GM19023 (cell line): Measurements from ENCODE around the gene ULK4.

Source experiments
- ATAC-seq: cut with Tn5 transposase; IDR thresholded peaks from one replicate; pipeline ENCODE4 v1.9.1; 2021; ENCODE audit warnings: mild to moderate bottlenecking, moderate library complexity; ENCODE audit not compliant: unreplicated experiment

ULK4 gene

DNA sequence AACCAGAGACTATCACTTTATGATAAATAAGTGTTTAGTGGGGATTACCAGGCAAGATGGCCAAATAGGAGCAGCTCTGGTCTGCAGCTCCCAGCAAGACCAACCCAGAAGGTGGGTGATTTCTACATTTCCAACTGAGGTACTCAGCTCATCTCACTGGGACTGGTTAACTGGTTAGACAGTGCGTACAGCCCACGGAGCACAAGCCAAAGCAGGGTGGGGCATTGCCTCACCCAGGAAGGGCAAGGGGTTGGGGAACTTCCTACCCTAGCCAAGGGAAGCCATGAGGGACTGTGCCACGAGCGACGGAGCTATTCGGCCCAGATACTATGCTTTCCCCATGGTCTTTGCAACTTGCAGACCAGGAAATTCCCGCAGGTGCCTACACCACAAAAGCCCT, 591.6 kb downstream of the ULK4 start:
- ATAC-seq, result no peak

DNA sequence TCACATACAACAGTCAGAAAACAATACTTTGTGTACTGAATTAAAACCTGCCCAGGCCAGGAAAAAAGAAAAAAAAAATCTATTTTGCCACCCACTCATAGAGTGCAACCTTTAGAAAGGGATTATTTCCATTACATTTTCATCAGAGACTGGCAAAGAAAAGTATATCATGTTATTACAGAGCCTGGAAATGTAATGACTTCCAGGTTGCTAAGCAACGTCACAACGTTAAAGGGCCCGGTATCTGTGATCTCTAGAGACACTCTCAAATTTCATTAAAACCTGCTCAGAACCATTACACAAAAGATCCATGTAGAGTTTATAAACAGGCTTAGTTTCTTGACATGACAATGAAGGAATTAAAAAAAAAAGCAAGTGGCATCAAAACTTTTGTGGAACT, 592.1 kb downstream of the ULK4 start:
- ATAC-seq, result no peak

DNA sequence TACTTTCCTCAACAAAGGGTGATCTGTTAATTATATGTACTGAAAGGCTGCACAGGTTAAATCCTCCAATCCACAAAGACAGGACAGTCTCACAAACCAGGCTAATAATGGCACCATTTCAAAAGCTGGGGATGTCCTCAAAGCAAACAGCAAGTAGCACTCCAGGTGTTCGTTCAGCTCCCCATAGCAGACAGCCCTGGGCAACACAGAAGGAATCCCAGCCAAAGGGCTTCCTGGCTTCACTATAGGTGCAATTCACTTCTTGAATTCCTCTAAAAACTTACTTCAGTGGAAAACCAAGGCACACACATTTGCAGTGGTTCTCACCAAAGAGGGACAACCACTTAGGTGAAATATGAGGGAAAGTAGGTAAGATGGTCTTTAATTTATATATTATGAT, 595.9 kb downstream of the ULK4 start:
- ATAC-seq, result no peak

DNA sequence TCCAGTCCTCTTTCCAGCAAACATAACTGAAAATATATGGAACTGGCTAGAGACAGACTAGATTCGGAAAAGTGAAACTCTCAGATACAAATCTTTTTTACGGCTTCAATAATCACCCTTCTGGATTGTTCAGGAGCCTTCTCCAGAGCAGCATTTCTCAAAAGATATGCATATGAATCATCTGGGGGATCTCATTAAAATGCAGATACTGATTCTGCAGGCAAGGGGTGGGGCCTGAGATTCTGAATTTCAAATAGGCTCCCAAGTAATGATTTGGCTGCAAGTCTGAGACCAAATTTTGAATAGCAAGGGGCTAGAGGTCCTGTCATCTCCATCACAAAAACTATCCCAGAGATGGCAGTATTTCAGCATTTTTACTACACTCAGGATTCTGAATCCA, 597.2 kb downstream of the ULK4 start:
- ATAC-seq, result no peak

DNA sequence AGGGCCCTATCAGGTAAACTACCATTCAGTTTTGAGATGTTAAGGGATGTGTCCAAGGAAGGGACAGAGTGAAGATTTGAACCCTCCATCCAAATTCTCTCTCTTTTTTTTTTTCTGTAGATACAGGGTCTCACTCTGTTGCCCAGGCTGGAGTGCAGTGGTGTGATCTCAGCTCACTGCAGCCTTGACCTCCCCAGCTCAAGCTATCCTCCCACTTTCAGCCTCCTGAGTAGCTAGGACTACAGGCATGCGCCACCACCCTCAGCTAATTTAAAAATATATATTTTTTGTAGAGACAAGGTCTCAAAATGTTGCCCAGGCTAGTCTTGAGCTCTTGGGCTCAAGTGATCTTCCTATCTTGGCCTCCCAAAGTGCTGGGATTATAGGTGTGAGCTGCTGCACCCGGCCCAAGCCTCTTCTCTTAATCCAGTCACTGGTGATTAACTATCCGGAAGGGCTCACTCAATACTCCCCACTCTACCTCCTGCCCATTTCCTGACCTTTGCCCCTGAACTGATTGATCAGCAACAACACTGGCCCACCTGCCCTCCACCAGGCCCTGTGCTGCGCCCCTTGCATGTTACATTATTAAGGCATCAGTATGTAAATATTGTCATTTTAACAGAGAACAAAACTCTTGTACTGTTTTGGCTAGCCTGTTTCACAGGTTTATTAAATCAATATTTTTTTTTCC, 597.9 kb downstream of the ULK4 start:
- ATAC-seq, result no peak

DNA sequence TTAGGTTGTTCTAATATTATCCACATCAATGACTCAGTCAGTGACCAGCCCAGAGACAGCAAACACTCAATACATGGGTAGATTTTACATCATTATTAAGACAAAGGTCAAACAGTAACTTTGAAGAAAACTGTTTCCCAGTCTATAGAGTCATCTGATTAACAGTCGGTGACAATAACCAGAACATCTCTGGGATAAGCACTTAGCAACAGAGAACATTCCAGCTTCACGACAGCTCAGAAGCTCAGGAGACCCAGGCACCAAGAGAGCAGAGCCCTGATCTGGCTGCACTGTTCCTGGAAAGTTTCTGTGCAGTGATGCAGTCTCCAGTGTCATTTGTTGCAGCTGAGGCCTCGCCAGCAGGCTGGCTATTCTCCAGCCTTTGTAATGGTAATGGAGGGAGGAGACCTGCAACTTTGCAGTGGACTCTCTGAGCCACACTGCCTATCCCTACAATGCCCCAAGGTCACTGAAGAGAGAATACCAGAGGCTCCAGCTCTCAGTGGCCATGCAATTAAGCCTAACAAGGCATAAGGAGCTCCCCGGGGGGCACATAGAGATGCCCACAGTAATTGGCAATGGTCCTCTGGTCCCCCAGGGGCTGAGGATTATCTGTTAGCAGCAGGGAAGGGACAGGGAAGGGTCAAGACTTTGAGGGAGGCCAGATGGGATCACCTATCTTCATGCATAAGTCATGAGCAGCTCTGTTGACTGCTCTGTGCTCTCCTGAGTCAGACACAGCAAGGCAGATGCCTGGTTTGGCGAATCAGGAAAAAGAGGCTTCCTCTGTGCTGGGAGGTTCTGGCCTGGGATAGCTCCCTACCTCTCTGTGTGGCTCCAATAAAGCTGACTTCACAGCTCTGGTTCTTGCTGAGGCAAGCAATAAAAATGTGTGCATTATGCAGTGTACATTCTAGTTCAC, 599.0 kb downstream of the ULK4 start:
- no peak for ATAC-seq

DNA sequence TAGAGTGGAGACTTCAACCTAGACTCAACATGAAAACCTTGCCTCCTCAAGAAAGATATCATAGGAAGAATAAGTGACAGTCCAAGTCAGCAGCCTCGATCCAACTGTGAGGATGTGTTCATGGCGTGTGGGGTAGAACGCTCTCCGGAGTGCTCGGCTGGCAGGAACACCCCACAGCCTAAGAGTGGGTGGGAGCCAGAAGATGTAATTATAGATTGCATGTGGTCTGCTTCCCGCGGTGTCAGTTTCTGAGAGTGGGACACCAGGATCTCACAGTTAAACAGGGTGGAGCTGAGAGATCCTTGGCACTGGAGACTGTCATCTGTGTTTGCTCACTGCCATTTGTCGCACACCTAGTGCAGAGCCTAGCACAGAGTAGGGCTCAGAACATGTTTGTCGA, 604.6 kb downstream of the ULK4 start:
- no peak for ATAC-seq

DNA sequence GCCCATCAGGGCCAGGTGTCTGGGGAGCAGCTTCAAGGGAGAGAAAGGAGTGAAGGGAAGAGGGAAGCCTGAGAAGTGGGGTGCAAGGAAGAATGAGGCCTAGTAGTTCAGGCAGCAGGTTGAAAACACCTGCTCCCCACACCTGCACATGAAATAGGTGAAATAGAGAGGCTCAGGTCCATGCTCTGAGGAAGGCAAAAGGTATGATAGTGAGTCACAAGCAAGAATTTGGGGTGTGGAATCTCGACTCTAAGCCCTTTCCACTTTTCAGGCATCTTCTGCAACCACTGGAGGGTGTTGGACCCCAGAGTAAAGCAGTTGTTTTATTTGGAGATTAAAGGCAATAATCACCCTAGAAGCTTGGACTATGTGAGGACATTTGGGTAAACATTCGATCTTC, 605.1 kb downstream of the ULK4 start:
- no peak for ATAC-seq

DNA sequence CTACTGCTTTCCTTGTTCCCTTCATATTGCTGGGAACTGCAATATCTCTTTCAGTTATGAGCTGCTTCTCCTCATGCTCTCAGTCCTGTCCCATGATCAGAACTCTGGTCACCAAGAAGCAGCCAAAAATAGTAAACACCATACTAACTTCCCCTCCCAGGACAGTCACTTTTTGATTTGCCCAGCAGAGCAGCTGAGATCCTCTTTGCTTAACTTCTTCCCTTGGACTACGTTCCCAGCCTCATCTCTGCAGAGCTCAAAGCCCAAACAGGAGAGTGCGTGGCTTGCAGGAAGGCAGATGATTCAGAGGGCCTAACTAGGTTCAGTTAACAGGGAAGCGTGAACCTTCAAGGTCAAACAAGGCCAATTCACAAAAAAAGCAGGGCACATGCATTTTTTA, 609.4 kb downstream of the ULK4 start:
- no peak for ATAC-seq

DNA sequence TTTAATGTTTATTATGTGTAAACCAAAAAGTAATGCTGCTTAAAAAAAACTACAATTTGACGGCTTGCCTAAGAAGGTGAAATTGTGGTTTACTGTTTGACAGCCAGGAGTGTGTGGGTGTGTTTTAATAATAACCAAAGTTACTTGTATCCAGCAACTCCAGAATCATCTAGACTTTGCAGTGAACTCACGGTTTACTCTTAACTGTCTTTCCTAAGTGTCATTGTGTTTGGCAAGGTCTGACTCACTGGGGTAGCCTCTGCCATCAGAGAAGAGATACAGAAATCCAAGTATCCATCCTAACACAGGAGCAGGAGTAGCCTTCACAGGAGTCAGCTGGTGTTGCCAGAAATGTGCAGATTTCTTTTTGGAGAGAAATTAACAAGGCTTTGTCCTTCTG, 611.5 kb downstream of the ULK4 start:
- ATAC-seq, result no peak

DNA sequence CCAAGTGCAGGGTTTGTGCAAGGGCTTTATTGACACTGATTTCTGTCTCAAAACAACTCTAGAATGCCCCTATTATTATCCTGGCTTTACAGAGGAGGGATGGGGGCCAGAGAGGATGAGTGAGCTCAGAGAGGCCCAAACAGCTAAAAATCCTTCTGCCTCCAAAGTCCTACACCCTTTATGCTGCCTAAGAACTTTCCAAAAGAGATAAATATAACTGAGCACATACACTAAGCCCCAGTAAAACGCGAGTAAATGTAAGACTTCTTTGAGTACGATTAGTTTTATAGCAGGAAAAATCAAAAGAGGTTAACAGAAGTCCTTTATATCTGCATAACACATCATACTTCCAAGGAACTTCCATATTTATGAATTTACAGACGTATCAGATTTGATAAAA, 613.5 kb downstream of the ULK4 start:
- no peak for ATAC-seq

DNA sequence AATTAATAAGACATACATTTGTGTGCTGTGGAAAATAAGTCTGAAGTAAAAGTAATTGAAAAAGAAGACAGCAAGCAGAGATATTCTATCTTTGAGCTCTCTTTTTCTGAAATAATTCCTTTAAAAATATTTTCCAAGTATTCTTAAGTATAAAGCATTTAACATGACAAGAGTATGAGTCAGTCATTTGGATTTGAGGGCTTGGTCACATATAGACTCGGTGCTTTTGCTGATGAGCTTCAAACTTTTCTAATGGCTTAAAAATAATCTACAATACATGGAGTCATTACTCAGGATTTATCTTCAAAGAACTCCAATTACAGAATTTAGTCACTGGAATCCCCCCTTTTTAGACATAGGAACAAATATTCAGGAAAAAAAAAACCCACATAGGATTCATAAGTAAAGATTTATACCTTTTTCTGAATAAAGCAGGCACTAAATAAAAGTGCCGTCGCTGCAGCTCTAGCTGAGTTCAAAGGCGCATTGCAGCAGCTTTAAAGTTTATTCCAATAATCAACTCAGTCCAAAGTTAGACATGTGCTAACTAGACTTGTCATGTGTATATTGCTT, 615.1 kb downstream of the ULK4 start:
- no peak for ATAC-seq

DNA sequence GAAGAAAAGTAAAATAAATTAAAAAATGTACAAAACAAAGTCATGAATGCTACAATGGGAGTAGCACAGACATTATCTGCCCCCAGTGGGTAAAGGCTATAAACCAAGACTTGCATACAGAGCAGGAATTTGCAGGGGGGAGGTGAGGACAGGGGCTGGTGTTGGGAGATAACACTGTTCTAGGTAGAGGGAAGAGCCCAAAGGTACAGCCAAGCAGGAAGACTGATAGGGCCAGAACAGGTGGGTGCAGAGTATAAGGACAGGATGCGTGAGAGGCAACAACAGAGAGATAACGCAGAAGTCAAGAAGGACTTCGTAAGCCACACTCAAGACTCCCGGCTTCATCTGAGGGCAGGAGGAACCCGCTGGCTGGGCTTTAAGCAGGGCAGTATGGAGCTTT, 616.1 kb downstream of the ULK4 start:
- no peak for ATAC-seq

DNA sequence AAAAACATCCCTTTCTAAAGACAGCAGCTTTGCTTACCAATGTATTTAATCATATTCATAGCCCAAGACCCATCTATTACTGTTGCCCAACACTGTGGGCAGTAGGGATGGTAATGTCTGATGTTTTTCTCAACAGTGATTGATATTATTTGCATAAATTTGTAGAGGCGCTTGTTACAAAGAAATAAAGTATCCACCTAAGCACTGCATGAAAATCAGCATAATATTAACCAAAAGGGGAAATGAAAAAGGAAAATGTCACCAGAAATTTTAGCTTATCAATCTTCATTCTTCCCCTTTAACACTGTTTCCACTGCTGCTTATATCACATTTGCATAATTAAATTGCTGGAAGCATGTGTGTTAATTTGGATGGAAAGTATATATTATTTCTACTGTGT, 622.1 kb downstream of the ULK4 start:
- no peak for ATAC-seq

DNA sequence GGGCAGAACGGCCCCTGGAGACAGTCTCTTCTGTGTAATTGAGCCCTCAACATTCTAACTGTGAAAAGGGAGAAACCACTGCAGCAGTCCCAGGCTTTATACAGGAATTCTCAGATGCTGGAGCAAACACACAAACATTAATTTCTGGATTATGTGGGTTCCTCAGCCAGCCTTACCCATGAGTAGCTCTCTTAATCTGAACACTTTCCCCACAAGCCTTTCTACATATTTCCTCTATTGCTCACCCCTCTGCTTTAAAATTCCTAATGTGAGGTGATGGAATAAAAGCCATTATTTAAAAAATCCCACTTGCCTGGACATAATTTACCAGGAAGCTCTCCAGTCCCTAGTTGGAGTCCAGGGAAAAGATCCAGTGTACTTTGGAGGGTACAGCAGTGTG, 623.6 kb downstream of the ULK4 start:
- ATAC-seq, result no peak

DNA sequence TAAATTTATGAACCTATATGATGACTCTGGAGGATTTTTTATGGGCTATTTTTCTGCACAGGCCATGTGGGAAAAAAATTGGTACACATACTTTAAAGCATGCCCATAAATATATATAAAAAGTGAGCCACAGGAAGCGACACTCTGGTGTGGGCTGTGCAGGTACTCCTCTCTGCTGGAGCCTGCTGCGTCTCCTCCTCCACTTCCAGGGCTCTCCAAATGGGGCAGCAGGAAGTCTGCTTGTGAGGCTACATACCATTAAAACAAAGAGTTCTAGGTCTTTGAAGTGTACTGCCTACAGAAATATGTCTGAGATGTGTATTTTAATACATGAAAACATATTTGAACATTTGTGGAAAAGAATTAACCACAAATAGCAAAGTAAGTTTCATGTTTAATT, 627.5 kb downstream of the ULK4 start:
- ATAC-seq, result no peak

DNA sequence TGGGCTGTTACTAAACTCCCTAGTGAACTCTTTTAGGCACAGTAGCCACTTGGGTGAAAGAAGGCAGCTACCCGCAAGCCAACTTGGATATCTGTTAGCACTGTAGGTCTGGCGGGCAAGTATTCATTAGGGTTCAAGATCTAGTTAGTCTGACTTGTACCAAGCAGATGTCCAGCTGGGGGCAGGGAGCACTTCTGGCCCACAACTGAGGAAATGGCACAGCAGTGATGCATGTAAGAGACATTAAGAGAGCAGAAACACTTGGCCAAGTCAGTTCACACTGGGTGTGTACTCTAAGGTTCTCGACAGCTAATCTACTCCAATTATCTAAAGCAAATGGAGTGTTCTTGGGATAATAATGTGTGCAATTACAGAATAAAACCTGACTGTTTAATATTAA, 630.9 kb downstream of the ULK4 start:
- no peak for ATAC-seq

DNA sequence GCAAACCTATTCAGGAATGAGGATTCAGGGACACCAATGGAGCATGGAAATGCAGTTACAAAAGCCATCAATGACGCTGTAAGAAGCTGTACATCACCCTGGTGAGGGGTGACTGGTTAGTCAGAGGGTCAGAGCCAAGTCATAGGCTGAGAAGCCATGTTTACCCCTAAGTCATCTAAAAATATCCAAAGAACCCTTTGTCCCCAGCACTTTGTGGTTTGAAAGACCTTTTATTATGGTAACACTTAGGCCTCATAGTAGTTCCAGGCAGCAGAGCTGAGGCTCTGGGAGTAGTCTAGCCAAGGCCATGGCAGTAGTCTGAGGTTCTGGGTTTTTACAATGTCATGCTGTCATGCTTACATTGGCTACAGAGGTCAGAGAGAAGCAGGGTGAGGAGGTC, 631.4 kb downstream of the ULK4 start:
- no peak for ATAC-seq

DNA sequence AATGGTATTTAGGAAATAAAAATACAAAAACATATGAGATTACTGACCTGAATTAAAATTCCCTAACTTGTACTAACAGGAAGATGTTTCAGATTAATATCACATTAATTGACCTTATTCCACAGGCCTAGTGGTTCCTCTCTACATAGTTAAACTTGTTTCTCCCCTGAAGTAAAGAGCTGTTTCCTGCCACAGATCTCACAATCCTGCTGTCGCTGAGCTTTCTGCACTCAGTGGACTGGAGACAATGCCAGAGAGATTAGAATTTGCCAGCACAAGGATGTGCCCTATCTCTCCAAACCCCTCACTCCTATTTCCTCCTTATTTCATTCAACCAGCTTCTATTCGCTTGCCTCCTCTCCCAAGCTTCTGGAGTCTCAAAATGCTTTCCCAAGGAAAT, 632.0 kb downstream of the ULK4 start:
- no peak for ATAC-seq

DNA sequence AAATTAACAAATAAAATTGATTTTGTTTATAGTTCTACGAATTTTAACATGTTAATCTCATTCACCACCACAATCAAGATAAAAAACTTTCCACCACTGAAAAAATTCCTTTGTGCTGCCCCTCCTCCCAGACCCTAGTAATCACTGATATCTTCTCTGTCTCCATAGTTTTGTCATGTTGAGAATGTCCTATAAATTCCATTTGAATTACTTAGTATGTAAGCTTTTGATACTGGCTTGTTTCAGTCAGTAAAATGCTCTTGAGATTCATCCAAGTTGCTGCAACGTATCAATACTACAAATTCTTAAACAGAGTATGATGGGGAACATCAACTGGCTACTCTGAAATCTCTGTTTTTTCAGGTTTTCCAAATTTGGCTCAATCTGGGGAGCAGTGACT, 633.0 kb downstream of the ULK4 start:
- ATAC-seq, result no peak

DNA sequence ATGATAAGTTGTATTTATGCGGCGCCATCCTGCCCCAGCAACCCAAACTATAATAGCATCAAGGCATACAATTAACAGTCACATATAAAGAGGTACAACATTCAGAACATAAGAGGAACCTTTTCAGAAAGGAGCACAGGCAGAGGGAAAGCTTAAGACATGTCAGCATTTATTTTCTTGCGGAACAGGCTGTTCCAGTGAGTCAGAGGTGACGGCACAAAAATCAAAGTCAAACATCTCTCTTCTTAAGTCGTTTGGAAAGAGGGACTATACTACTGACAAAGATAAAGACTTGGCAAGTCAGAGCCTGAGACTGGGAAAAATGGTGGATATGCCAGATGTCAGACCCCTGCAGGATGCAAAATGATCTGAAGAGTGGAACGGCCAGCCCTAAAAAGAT, 634.2 kb downstream of the ULK4 start:
- ATAC-seq, result no peak

DNA sequence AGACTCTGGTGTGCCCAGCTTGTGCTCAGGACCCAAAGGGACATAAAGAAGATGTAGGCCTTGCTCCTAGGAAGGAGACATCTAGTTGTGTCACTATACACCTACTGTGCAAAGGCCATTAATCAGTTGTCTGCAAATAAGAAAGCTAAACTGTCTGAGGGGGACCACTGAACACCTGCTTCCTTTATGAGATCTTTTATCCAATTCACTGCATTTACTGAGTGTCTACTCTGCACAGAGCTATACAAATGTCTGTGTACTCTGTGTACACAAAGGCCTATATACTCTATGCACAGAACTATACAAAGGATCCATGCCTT, 637.8 kb downstream of the ULK4 start:
- no peak for ATAC-seq
